ENCODE measurements around the gene MTUS2.

DNA sequence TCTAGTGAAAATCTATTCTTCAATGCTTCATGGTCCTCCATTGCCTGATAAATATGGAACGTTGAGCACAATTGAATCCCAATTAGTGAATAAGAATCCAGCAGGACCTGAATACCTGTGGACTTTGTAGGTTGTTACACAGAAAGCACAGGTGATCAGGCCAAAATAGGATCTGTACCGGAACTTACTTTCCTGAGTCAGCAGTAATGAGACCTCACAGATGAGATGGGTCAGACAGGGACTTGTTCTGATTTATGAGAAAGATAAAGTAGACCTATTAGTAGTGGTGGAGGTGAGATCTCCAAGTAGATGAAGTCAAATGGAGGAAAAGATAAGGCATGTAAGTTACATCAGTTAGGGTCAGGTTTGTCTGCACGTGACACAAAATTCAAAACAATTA, 351.1 kb downstream of the MTUS2 start:
- no peak for TF ChIP-seq CTCF (IDR thresholded peaks at IDR 0.05; ENCODE audit: poor library complexity)
- TF ChIP-seq EZH2 (IDR thresholded peaks at IDR 0.05; ENCODE audit: borderline replicate concordance), result no peak
- TF ChIP-seq EZH2phosphoT487 (IDR thresholded peaks at IDR 0.05; ENCODE audit: low read depth, severe bottlenecking, unreplicated experiment), result no peak

Data from hepatocyte (in vitro differentiated cells).